DMS153 (cell line): ENCODE data around the gene SOS1.
"Not testable (repeated sequence)": the region's sequence is repeated elsewhere in the genome, so short reads cannot be mapped to it uniquely, and the experiment has no call there.

Experiments used
- DNase-seq: peaks from one replicate; lab custom pipeline; 2025; lab: John Stamatoyannopoulos, UW

SOS1 gene

GRCh38 chr2:39138837-39139211 is 18.0 kb upstream of the SOS1 start:
- DNase-seq = no peak

- DNase-seq = not testable (repeated sequence)
These were observed 17.5 kb upstream of the SOS1 start for GRCh38 chr2:39138187-39138836.

GRCh38 chr2:39136799-39137198 is 15.9 kb upstream of the SOS1 start:
- DNase-seq = no peak

GRCh38 chr2:39135690-39136259 is 14.9 kb upstream of the SOS1 start:
- DNase-seq = no peak

- no peak for DNase-seq
These were observed 12.5 kb upstream of the SOS1 start for GRCh38 chr2:39133215-39133851.

GRCh38 chr2:39128919-39129391 is 8.1 kb upstream of the SOS1 start:
- DNase-seq = no peak

- DNase-seq = no peak
These were observed 7.1 kb upstream of the SOS1 start for GRCh38 chr2:39127973-39128372.

- DNase-seq = no peak
These were observed 3.9 kb upstream of the SOS1 start for GRCh38 chr2:39124746-39125057.

- DNase-seq = peak; percentile 89
These were observed 3.3 kb upstream of the SOS1 start for GRCh38 chr2:39124000-39124745.

- no peak for DNase-seq
These were observed 2.7 kb upstream of the SOS1 start for GRCh38 chr2:39123436-39123999.

- no peak for DNase-seq
These were observed 742 bp upstream of the SOS1 start for GRCh38 chr2:39121523-39122063.

- DNase-seq = no peak
These were observed 405 bp downstream of the SOS1 start for GRCh38 chr2:39120521-39120770.

- DNase-seq = no peak
These were observed 925 bp downstream of the SOS1 start for GRCh38 chr2:39119732-39120520.

- no peak for DNase-seq
These were observed 1.9 kb downstream of the SOS1 start for GRCh38 chr2:39118786-39119499.

GRCh38 chr2:39115556-39115955 is 5.3 kb downstream of the SOS1 start:
- DNase-seq = no peak

GRCh38 chr2:39114771-39115170 is 6.1 kb downstream of the SOS1 start:
- no peak for DNase-seq

GRCh38 chr2:39109537-39109936 is 11.3 kb downstream of the SOS1 start:
- DNase-seq = no peak

- no peak for DNase-seq
These were observed 12.5 kb downstream of the SOS1 start for GRCh38 chr2:39108377-39108776.

GRCh38 chr2:39107724-39108273 is 13.1 kb downstream of the SOS1 start:
- no peak for DNase-seq

GRCh38 chr2:39107156-39107555 is 13.7 kb downstream of the SOS1 start:
- DNase-seq = peak; percentile 76
